Measurements from ENCODE around the gene PCDHA3.
"Not testable (repeated sequence)": the region's sequence is repeated elsewhere in the genome, so short reads cannot be mapped to it uniquely, and the experiment has no call there.

The PCDHA3 gene

DNA sequence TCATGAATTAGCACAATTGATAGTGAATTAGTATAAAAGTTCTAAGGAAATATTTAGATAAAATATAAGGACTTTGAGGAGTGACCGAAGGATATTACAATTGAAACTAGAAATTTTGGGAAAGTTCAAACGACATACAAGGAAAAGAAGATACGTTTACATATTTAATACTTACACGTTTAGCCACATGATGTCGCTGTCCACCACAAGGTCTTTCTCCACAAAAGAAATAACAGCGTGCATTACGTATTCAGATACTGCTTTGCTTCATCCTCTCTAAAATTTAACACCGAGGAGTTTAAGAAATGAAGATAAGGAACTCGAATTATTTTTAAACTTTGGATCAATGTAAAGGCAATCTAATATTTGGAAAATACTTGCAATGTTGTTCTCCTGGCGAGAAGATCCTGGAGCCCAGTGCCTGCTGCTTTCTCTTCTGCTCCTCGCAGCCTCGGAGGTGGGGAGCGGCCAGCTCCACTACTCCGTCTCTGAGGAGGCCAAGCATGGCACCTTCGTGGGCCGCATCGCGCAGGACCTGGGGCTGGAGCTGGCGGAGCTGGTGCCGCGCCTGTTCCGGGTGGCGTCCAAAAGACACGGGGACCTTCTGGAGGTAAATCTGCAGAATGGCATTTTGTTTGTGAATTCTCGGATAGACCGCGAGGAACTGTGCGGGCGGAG lies at the start of gene PCDHA3:
Gene PCDHA3 (plus strand): TSS at position 242 of the 678 bp plus-strand sequence.
- peak; percentile 42 for DNase-seq (ENCODE audit: low spot score)

DNA sequence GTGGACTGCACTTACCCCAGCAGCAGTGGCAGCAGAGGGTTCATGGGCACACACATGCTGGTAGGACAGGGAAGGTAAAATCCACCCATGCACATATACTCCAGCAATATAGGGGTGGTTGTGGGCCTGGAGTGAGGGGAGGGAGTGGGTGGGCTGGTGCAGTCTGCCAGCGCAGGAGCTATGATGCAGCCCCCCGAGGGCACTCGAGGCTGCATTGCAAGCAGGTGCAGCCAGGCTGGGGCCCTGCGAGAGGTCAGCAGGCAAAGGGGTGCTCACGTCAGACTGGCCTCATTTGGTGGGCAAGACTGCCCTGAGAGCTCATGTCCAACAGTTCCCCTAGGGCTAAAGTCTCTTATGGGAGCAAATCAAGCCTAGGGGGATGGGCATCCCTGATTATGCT lies 47.3 kb upstream of the PCDHA3 start:
- no peak for DNase-seq (ENCODE audit: low spot score)

DNA sequence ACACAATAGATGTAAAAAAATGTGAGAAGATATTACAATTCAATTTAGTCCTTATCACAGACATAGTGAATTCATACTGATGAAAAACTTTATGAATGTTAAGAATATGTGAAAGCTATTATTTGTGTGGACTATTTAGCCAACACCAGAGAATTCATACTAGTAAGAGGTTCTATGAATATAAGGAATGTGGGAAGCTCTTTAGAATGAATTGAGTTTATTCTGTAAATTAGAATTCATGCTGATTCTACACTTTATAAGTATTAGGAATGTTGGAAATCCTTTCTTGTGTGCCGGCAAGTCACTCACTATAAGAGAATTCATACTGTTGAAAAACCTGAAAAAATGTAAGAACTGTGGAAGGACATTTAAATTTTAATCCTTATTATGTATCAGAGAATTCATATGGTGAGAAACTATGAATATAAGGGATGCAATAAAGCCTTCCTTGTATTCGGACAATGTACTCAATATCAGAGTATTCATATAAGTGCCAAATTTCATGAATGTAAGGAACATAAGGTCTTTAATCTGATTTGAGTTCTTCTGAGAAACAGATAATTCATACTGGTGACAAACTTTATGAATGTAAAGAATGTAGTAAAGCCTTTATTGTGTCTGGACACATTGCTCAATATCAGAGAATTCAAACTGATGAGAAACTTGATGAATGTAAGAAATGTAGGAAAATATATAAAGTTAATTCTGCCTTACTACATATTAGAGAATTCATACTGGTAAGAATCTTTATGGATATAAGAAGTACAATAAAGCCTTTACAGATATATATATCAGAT lies 36.5 kb upstream of the PCDHA3 start:
- DNase-seq (ENCODE audit: low spot score): no peak

DNA sequence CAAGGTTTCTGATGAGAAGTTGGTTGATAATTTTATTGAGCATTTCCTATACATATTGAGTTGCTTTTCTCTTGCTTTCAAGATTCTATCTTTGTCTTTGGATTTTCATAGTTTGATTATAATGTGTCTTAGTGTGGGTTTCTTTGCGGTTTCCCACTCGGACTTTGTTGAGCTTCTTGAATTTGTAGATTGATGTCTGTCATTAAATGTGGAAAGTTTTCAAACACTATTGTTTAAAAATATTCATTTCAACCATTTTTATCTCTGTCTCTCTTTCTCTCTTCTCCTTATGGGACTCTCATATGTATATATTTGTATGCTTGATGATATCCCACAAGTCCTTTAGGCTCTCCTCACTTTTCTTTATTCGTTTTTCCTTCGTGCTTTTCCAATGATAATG lies 33.4 kb upstream of the PCDHA3 start:
- DNase-seq (ENCODE audit: low spot score): no peak

DNA sequence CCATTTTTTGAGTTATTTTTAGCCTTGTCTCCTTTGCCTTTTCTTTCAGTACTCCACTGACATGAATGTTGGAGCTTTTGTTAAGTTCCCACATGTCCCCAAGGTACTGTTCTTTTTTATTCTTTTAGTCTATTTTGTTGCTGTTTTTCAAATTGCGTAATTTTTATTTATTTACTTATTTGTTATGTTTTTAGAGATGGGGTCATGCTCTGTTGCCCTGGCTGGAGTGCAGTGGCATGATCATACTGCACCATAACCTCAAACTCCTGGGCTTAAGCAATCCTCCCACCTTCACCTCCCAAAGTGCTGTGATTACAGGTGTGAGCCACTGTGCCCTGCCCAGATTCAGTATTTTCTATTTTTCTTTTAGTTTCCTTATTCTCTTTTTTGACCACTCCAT lies 20.3 kb upstream of the PCDHA3 start:
- DNase-seq (ENCODE audit: low spot score): no peak

DNA sequence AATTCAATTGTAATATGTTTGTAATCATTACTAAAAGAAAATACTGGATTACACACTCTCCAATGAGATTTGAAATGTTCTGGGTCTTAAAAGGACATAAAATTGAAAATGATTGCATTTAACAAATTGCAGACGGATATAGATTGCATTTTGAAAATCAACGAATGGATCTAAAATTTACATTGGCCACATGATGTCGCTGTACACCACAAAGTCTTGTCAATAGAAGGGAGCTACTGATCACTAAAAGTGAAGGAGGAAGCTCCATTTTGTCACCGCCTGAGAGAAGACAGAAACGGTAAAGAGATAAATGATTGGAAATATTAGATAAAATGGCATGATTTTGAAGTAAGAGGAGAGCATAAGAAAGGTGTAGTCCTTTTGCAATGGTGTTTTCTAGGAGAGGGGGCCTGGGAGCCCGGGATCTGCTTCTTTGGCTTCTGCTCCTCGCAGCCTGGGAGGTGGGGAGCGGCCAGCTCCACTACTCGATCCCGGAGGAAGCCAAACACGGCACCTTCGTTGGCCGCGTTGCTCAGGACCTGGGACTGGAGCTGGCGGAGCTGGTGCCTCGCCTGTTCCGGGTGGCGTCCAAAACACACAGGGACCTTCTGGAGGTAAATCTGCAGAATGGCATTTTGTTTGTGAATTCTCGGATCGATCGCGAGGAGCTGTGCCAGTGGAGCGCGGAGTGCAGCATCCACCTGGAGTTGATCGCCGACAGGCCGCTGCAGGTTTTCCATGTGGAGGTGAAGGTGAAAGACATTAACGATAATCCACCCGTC lies 14.8 kb upstream of the PCDHA3 start, which contains the start of gene PCDHA1:
Gene PCDHA1 (plus strand): TSS at position 236 of the 782 bp plus-strand sequence.
- no peak for DNase-seq (ENCODE audit: low spot score)

DNA sequence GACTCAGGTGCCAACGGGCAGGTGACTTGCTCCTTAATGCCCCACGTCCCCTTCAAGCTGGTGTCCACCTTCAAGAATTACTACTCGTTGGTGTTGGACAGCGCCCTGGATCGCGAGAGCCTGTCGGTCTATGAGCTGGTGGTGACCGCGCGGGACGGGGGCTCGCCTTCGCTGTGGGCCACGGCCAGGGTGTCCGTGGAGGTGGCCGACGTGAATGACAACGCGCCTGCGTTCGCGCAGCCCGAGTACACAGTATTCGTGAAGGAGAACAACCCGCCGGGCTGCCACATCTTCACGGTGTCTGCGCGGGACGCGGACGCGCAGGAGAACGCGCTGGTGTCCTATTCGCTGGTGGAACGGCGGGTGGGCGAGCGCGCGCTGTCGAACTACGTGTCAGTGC lies 13.4 kb upstream of the PCDHA3 start:
- DNase-seq (ENCODE audit: low spot score): not testable (repeated sequence)

DNA sequence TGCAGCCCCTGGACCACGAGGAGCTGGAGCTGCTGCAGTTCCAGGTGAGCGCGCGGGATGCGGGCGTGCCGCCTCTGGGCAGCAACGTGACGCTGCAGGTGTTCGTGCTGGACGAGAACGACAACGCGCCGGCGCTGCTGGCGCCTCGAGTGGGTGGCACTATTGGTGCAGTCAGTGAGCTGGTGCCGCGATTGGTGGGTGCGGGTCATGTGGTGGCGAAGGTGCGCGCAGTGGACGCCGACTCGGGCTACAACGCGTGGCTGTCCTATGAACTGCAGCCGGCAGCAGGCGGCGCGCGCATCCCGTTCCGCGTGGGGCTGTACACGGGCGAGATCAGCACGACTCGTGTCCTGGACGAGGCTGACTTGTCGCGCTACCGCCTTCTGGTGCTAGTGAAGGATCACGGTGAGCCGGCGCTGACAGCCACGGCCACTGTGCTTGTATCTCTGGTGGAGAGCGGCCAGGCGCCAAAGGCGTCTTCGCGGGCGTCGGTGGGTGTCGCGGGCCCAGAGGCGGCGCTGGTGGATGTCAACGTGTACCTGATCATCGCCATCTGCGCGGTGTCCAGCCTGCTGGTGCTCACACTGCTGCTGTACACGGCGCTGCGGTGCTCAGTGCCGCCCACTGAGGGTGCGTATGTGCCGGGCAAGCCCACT lies 12.9 kb upstream of the PCDHA3 start:
- not testable (repeated sequence) for DNase-seq (ENCODE audit: low spot score)

DNA sequence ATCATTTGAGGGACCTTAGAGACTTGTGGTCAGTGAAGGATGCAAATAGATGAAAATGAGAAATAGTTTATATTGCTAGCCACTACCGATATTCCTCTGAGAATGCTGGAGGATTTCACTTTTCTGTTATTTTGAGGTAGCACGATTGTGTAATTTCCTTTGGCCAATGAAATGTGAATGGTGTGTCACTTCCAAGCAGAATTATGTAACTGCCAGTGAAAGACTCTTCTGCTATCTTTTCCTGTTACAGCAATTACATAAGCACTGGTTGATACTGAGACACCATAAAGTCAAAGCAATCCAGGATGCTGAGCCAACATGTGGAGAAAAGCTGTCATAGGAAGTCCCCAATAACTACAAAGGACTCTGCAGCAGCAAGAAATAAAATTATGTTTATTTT lies 9.8 kb upstream of the PCDHA3 start:
- no peak for DNase-seq (ENCODE audit: low spot score)

DNA sequence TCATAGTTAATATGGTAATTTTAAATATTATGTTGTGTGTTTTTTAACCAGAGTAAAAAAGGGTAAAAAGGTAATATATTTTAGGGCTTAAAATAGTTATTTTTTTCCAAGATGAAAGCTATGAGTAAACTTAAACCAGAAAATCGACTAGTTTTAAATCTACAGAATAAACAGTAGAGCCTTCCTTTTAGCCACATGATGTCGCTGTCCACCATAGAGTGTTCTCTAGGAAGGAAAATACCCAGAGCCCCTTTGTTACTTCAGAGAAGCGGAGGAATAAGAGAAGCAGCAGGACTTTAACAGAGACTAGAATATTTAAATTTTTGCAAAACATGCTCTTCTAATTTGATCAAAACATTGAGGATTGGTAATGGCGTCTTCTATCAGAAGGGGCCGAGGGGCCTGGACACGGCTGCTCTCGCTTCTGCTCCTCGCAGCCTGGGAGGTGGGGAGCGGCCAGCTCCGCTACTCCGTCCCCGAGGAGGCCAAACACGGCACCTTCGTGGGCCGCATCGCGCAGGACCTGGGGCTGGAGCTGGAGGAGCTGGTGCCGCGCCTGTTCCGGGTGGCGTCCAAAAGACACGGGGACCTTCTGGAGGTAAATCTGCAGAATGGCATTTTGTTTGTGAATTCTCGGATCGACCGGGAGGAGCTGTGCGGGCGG lies 6.1 kb upstream of the PCDHA3 start, which contains the start of gene PCDHA2:
Gene PCDHA2 (plus strand): TSS at position 258 of the 664 bp plus-strand sequence.
- DNase-seq (ENCODE audit: low spot score): no peak

DNA sequence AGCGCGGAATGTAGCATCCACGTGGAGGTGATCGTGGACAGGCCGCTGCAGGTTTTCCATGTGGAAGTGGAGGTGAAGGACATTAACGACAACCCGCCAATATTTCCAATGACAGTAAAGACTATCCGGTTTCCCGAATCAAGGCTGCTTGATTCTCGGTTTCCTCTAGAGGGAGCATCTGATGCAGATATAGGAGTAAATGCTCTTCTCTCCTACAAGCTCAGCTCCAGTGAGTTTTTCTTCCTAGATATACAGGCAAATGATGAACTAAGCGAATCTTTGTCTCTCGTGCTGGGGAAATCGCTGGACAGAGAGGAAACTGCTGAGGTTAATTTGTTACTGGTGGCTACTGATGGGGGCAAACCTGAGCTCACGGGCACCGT lies 5.6 kb upstream of the PCDHA3 start:
- DNase-seq (ENCODE audit: low spot score): no peak

DNA sequence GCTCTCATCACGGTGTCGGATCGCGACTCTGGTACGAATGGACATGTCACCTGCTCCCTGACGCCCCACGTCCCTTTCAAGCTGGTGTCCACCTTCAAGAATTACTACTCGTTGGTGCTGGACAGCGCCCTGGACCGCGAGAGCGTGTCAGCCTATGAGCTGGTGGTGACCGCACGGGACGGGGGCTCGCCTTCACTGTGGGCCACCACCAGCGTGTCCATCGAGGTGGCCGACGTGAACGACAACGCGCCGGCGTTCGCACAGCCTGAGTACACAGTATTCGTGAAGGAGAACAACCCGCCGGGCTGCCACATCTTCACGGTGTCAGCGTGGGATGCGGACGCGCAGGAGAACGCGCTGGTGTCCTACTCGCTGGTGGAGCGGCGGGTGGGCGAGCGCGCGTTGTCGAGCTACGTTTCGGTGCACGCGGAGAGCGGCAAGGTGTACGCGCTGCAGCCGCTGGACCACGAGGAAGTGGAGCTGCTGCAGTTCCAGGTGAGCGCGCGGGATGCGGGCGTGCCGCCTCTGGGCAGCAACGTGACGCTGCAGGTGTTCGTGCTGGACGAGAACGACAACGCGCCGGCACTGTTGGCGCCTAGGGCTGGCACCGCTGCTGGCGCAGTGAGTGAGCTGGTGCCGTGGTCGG lies 4.7 kb upstream of the PCDHA3 start:
- DNase-seq (ENCODE audit: low spot score): not testable (repeated sequence)

DNA sequence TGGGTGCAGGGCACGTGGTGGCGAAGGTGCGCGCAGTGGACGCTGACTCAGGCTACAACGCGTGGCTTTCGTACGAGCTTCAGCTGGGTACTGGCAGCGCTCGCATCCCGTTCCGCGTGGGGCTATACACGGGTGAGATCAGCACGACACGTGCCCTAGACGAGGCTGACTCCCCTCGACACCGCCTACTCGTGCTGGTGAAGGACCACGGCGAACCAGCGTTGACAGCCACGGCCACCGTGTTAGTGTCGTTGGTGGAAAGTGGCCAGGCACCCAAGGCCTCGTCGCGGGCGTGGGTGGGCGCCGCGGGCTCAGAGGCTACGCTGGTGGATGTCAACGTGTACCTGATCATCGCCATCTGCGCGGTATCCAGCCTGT lies 4.2 kb upstream of the PCDHA3 start:
- no peak for DNase-seq (ENCODE audit: low spot score)

DNA sequence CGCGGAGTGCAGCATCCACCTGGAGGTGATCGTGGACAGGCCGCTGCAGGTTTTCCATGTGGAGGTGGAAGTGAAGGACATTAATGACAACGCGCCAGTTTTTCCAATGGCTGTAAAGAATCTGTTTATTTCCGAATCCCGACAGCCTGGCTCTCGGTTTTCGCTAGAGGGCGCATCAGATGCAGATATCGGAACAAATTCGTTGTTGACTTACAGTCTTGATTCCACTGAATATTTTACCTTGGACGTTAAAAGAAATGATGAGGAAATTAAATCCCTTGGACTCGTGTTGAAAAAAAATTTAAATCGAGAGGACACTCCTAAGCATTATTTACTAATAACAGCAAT lies 611 bp downstream of the PCDHA3 start:
- DNase-seq (ENCODE audit: low spot score): peak; percentile 28

DNA sequence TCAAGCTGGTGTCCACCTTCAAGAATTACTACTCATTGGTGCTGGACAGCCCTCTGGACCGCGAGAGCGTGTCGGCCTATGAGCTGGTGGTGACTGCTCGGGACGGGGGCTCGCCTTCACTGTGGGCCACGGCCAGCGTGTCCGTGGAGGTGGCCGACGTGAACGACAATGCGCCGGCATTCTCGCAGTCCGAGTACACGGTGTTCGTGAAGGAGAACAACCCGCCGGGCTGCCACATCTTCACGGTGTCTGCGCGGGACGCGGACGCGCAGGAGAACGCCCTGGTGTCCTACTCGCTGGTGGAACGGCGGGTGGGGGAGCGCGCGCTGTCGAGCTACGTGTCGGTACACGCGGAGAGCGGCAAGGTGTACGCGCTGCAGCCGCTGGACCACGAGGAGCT lies 1.5 kb downstream of the PCDHA3 start:
- not testable (repeated sequence) for DNase-seq (ENCODE audit: low spot score)

DNA sequence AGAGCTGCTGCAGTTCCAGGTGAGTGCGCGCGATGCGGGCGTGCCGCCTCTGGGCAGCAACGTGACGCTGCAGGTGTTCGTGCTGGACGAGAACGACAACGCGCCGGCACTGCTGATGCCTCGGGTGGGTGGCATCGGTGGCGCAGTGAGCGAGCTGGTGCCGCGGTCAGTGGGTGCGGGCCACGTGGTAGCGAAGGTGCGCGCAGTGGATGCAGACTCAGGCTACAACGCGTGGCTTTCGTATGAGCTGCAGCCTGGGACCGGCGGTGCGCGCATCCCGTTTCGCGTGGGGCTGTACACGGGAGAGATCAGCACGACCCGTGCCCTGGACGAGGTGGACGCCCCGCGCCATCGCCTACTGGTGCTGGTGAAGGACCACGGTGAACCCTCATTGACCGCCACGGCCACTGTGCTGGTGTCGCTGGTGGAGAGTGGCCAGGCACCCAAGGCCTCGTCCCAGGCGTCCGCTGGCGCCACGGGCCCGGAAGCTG lies 2.0 kb downstream of the PCDHA3 start:
- DNase-seq (ENCODE audit: low spot score): no peak

DNA sequence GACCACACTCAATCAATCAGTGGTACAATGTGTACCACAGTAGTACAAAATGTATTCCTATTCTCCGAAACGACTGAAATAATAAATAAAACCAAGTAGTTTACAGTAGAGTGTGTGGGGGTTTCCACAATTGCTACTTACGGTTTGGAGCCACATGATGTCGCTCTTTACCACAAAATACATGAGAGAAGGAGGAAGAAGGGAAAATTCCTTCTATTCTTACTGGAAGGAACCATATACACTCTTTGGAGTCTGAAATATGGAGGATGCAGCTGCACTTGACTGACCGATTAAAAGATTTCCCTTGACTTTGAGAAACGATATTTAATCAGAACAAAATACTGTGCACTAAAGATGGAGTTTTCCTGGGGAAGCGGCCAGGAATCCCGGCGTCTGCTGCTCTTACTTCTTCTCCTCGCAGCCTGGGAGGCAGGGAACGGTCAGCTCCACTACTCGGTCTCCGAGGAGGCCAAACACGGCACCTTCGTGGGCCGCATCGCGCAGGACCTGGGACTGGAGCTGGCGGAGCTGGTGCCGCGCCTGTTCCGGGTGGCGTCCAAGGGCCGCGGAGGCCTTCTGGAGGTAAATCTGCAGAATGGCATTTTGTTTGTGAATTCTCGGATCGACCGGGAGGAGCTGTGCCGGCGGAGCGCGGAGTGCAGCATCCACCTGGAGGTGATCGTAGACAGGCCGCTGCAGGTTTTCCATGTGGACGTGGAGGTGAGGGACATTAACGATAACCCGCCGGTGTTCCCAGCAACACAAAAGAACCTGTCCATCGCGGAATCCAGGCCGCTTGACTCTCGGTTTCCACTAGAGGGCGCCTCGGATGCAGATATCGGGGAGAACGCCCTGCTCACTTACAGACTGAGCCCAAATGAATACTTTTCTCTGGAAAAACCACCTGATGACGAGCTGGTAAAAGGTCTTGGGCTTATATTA lies 6.2 kb downstream of the PCDHA3 start, which contains the start of gene PCDHA4:
Gene PCDHA4 (plus strand): TSS at position 235 of the 942 bp plus-strand sequence.
- DNase-seq (ENCODE audit: low spot score): no peak

DNA sequence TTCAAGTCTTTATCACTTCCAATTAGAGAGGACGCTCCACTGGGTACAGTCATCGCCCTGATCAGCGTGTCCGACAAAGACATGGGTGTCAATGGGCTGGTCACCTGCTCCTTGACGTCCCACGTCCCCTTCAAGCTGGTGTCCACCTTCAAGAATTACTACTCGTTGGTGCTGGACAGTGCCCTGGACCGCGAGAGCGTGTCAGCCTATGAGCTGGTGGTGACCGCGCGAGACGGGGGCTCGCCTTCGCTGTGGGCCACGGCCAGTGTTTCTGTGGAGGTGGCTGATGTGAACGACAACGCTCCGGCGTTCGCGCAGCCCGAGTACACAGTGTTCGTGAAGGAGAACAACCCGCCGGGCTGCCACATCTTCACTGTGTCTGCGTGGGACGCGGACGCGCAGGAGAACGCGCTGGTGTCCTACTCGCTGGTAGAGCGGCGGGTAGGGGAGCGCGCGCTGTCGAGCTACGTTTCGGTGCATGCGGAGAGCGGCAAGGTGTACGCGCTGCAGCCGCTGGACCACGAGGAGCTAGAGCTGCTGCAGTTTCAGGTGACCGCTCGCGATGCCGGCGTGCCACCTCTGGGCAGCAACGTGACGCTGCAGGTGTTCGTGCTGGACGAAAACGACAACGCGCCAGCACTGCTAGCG lies 7.5 kb downstream of the PCDHA3 start:
- DNase-seq (ENCODE audit: low spot score): not testable (repeated sequence)

DNA sequence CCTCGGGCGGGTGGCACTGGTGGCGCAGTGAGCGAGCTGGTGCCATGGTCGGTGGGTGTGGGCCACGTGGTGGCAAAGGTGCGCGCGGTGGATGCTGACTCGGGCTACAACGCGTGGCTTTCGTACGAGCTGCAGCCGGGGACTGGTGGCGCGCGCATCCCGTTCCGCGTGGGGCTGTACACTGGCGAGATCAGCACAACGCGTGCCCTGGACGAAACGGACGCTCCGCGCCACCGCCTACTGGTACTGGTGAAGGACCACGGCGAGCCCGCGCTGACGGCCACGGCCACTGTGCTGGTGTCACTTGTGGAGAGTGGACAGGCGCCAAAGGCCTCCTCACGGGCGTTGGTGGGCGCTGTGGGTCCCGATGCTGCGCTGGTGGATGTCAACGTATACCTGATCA lies 8.0 kb downstream of the PCDHA3 start:
- DNase-seq (ENCODE audit: low spot score): no peak

Data from putamen (tissue), 1 donor.